ENCODE measurements around the gene TMEM254. TPM values are rescaled to one million over a fixed set of nuclear protein-coding genes. Genes with fewer than 3 reads are reported as not detected.
A peak's percentile ranks its signal among the peaks of the same experiment; 100 is the strongest.

TMEM254 gene
- total and polyA plus RNA-seq, 2 of the 13 experiments (the other 11 are each of a cell fraction or from before 2014, with no cell fraction given): 11.2 to 39.0 TPM

DNA sequence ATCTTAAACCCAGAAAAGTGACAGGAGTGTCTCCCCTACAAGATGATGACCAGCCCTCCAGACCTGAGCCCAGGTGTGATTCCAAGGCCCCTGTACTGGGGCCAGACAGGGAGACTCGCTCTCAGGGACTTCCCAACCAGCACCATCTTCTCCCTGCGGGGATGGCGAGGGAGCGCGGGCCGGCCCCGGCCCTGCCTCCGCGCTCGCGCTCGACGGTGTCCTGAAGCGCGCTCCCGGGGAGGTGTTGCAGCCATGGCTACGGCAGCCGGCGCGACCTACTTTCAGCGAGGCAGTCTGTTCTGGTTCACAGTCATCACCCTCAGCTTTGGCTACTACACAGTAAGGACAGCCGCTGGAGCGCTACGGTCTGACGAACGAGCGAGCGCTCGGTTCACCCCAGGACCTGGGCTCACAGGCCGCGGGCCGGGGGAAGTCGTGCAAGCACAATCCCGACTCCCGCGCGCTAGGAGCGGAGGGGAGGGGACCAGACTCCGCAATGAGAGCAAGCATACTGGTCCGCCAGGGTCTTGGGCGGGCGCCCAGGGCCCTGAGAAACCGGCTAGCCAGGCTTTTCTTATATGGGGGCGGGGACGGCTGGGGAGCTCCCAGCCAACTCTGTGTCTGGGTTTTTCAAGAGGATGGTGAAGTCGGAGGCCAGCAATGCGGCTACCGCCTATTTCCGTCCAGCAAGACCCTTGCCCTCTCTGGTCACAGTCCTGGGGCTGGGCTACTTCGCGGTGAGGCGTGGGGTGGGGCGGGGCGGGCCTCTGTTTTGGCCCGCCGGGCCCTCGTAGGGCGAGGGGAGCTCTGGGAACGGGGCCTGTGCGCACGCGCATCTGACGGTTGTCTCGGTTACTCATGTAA lies at the start of gene TMEM254 (continued):
- TF ChIP-seq TOPORS (CRISPR knock-in tag; IDR thresholded peaks at IDR 0.05): 0 out of 2 replicates have a peak, but pooled peaks have one; percentile 36
- TF ChIP-seq ZKSCAN1 (IDR thresholded peaks at IDR 0.05; ENCODE audit: low read length): no peak
- 0 out of 2 replicates have a peak, but pooled peaks have one; percentile 8 for TF ChIP-seq ZNF331 (CRISPR knock-in tag; IDR thresholded peaks at IDR 0.05)
- TF ChIP-seq, protein P1, sequence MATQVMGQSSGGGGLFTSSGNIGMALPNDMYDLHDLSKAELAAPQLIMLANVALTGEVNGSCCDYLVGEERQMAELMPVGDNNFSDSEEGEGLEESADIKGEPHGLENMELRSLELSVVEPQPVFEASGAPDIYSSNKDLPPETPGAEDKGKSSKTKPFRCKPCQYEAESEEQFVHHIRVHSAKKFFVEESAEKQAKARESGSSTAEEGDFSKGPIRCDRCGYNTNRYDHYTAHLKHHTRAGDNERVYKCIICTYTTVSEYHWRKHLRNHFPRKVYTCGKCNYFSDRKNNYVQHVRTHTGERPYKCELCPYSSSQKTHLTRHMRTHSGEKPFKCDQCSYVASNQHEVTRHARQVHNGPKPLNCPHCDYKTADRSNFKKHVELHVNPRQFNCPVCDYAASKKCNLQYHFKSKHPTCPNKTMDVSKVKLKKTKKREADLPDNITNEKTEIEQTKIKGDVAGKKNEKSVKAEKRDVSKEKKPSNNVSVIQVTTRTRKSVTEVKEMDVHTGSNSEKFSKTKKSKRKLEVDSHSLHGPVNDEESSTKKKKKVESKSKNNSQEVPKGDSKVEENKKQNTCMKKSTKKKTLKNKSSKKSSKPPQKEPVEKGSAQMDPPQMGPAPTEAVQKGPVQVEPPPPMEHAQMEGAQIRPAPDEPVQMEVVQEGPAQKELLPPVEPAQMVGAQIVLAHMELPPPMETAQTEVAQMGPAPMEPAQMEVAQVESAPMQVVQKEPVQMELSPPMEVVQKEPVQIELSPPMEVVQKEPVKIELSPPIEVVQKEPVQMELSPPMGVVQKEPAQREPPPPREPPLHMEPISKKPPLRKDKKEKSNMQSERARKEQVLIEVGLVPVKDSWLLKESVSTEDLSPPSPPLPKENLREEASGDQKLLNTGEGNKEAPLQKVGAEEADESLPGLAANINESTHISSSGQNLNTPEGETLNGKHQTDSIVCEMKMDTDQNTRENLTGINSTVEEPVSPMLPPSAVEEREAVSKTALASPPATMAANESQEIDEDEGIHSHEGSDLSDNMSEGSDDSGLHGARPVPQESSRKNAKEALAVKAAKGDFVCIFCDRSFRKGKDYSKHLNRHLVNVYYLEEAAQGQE (IDR thresholded peaks at IDR 0.05; ENCODE audit: borderline replicate concordance in 1 of 2, low read depth in 1 of 2, low read length in 2 of 2): peak in 1 of 2 experiments; percentile 59; a peak in 1 of 4 replicates
- no peak for TF ChIP-seq ZNF251 (CRISPR knock-in tag; IDR thresholded peaks at IDR 0.05)
- TF ChIP-seq, protein P2, sequence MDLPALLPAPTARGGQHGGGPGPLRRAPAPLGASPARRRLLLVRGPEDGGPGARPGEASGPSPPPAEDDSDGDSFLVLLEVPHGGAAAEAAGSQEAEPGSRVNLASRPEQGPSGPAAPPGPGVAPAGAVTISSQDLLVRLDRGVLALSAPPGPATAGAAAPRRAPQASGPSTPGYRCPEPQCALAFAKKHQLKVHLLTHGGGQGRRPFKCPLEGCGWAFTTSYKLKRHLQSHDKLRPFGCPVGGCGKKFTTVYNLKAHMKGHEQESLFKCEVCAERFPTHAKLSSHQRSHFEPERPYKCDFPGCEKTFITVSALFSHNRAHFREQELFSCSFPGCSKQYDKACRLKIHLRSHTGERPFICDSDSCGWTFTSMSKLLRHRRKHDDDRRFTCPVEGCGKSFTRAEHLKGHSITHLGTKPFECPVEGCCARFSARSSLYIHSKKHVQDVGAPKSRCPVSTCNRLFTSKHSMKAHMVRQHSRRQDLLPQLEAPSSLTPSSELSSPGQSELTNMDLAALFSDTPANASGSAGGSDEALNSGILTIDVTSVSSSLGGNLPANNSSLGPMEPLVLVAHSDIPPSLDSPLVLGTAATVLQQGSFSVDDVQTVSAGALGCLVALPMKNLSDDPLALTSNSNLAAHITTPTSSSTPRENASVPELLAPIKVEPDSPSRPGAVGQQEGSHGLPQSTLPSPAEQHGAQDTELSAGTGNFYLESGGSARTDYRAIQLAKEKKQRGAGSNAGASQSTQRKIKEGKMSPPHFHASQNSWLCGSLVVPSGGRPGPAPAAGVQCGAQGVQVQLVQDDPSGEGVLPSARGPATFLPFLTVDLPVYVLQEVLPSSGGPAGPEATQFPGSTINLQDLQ (CRISPR knock-in tag; IDR thresholded peaks at IDR 0.05): no peak
- TF ChIP-seq GABPB1 (CRISPR knock-in tag; IDR thresholded peaks at IDR 0.05): peak; percentile 67
- peak; percentile 67; the same call in 1 of the 2 replicates for TF ChIP-seq ZNF598 (CRISPR knock-in tag; IDR thresholded peaks at IDR 0.05; ENCODE audit: borderline replicate concordance)
- TF ChIP-seq, protein P3, sequence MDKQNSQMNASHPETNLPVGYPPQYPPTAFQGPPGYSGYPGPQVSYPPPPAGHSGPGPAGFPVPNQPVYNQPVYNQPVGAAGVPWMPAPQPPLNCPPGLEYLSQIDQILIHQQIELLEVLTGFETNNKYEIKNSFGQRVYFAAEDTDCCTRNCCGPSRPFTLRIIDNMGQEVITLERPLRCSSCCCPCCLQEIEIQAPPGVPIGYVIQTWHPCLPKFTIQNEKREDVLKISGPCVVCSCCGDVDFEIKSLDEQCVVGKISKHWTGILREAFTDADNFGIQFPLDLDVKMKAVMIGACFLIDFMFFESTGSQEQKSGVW (CRISPR knock-in tag; IDR thresholded peaks at IDR 0.05; ENCODE audit: borderline replicate concordance): no peak
- no peak for TF ChIP-seq ZSCAN31 (CRISPR knock-in tag; IDR thresholded peaks at IDR 0.05; ENCODE audit: low read depth)
- TF ChIP-seq, protein P4, sequence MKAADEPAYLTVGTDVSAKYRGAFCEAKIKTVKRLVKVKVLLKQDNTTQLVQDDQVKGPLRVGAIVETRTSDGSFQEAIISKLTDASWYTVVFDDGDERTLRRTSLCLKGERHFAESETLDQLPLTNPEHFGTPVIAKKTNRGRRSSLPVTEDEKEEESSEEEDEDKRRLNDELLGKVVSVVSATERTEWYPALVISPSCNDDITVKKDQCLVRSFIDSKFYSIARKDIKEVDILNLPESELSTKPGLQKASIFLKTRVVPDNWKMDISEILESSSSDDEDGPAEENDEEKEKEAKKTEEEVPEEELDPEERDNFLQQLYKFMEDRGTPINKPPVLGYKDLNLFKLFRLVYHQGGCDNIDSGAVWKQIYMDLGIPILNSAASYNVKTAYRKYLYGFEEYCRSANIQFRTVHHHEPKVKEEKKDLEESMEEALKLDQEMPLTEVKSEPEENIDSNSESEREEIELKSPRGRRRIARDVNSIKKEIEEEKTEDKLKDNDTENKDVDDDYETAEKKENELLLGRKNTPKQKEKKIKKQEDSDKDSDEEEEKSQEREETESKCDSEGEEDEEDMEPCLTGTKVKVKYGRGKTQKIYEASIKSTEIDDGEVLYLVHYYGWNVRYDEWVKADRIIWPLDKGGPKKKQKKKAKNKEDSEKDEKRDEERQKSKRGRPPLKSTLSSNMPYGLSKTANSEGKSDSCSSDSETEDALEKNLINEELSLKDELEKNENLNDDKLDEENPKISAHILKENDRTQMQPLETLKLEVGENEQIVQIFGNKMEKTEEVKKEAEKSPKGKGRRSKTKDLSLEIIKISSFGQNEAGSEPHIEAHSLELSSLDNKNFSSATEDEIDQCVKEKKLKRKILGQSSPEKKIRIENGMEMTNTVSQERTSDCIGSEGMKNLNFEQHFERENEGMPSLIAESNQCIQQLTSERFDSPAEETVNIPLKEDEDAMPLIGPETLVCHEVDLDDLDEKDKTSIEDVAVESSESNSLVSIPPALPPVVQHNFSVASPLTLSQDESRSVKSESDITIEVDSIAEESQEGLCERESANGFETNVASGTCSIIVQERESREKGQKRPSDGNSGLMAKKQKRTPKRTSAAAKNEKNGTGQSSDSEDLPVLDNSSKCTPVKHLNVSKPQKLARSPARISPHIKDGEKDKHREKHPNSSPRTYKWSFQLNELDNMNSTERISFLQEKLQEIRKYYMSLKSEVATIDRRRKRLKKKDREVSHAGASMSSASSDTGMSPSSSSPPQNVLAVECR (CRISPR knock-in tag; IDR thresholded peaks at IDR 0.05; ENCODE audit: borderline replicate concordance): peak; percentile 79; the same call in 1 of the 2 replicates
- TF ChIP-seq, protein P5, sequence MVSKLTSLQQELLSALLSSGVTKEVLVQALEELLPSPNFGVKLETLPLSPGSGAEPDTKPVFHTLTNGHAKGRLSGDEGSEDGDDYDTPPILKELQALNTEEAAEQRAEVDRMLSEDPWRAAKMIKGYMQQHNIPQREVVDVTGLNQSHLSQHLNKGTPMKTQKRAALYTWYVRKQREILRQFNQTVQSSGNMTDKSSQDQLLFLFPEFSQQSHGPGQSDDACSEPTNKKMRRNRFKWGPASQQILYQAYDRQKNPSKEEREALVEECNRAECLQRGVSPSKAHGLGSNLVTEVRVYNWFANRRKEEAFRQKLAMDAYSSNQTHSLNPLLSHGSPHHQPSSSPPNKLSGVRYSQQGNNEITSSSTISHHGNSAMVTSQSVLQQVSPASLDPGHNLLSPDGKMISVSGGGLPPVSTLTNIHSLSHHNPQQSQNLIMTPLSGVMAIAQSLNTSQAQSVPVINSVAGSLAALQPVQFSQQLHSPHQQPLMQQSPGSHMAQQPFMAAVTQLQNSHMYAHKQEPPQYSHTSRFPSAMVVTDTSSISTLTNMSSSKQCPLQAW (CRISPR knock-in tag; IDR thresholded peaks at IDR 0.05): no peak
